ENCODE results near the gene SPCS1. TPM values are rescaled to one million over a fixed set of nuclear protein-coding genes. Genes with fewer than 3 reads are reported as not detected.

SPCS1 gene
- total RNA-seq, 1 experiment from 2014 or later: 81.1 TPM

GRCh38 chr3:52743152-52743551 lies 37.2 kb downstream of the SPCS1 start:
- BruUV-seq (replicated peaks): no TSS peak
- Histone ChIP-seq H3K27me3 (replicated peaks; ENCODE audit: insufficient read depth, low read depth, low read length, poor library complexity) (no peaks in the 10 kb centered on the region), H3K9me3 (ENCODE audit: low read depth, low read length, poor library complexity, severe bottlenecking) (no peaks in the 10 kb centered on the region), H3K4me3 (ENCODE audit: low read depth, low read length, poor library complexity, severe bottlenecking) (no peak overlapping the region), H3K4me1 (ENCODE audit: insufficient read depth, low read length, poor library complexity, severe bottlenecking) (no peaks in the 10 kb centered on the region), H3K27ac (ENCODE audit: low read depth, low read length, poor library complexity, severe bottlenecking) (no peak overlapping the region), H3K36me3 (ENCODE audit: insufficient read depth, low read length, poor library complexity, severe bottlenecking) (peaks cover 13% of the 10 kb centered on the region)
- ChIA-PET POLR2A (ENCODE audit: low non-redundant PET) (no interaction called here), CTCF (no interaction called here)
- no peak for DNase-seq (ENCODE audit: low spot score)
- intact Hi-C loops (cut with micrococcal nuclease; ENCODE audit: unreplicated experiment): no loop called here
- TF ChIP-seq EZH2 (IDR thresholded peaks at IDR 0.05; ENCODE audit: borderline replicate concordance, low read depth, low read length, poor library complexity, severe bottlenecking): no peak
- TF ChIP-seq, protein P1, sequence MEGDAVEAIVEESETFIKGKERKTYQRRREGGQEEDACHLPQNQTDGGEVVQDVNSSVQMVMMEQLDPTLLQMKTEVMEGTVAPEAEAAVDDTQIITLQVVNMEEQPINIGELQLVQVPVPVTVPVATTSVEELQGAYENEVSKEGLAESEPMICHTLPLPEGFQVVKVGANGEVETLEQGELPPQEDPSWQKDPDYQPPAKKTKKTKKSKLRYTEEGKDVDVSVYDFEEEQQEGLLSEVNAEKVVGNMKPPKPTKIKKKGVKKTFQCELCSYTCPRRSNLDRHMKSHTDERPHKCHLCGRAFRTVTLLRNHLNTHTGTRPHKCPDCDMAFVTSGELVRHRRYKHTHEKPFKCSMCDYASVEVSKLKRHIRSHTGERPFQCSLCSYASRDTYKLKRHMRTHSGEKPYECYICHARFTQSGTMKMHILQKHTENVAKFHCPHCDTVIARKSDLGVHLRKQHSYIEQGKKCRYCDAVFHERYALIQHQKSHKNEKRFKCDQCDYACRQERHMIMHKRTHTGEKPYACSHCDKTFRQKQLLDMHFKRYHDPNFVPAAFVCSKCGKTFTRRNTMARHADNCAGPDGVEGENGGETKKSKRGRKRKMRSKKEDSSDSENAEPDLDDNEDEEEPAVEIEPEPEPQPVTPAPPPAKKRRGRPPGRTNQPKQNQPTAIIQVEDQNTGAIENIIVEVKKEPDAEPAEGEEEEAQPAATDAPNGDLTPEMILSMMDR (conservative IDR thresholded peaks at IDR 0.05; ENCODE audit: low read depth, low read length): no peak

- Histone ChIP-seq H3K4me3 (ENCODE audit: low read depth, low read length, poor library complexity, severe bottlenecking) (no peak overlapping the region), H3K4me1 (ENCODE audit: insufficient read depth, low read length, poor library complexity, severe bottlenecking) (no peaks in the 10 kb centered on the region), H3K27ac (ENCODE audit: low read depth, low read length, poor library complexity, severe bottlenecking) (no peak overlapping the region), H3K27me3 (replicated peaks; ENCODE audit: insufficient read depth, low read depth, low read length, poor library complexity) (no peaks in the 10 kb centered on the region), H3K9me3 (ENCODE audit: low read depth, low read length, poor library complexity, severe bottlenecking) (no peaks in the 10 kb centered on the region), H3K36me3 (ENCODE audit: insufficient read depth, low read length, poor library complexity, severe bottlenecking) (peaks cover 16% of the 10 kb centered on the region)
- no peak for DNase-seq (ENCODE audit: low spot score)
- intact Hi-C loops (cut with micrococcal nuclease; ENCODE audit: unreplicated experiment): no loop called here
- no peak for TF ChIP-seq EZH2 (IDR thresholded peaks at IDR 0.05; ENCODE audit: borderline replicate concordance, low read depth, low read length, poor library complexity, severe bottlenecking)
- TF ChIP-seq, protein P1 (conservative IDR thresholded peaks at IDR 0.05; ENCODE audit: low read depth, low read length): no peak
- CTCF ChIA-PET: no interaction called here
- POLR2A ChIA-PET (ENCODE audit: low non-redundant PET): no interaction called here
- BruUV-seq (replicated peaks): no TSS peak
Observed at GRCh38 chr3:52743721-52744120, 37.8 kb downstream of the SPCS1 start.

DNA sequence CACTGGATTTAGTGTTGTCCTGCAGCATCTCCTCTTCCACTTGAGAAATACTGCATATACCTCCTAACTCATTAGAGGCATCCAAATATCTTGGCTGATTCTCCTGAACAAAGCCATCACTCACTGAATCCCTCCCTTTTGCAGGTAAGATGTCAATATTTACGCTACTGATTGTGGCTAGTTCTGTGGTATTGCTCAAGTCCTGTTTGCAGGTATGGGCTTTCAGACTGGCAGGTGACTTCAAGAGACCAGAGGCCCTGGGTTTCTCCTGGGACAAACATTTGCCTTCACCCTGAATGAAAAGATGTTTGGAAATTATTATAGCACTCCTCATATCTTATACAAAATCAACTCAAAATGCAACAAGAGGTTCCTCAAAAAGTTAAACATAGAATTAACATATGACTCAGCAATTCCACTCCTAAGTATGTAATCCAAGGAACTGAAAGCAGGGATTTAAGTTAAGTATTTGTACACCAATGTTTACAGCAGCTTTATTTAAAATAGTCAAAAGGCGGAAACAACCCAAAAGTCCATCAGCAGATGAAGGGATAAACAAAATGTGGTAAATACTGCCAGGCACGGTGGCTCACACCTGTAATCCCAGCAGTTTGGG lies 46.2 kb downstream of the SPCS1 start:
- intact Hi-C loops (cut with micrococcal nuclease; ENCODE audit: unreplicated experiment): no loop called here
- H3K9me3 ChIP-seq (ENCODE audit: low read depth, low read length, poor library complexity, severe bottlenecking): no peaks in the 10 kb centered on the region
- DNase-seq (ENCODE audit: low spot score): no peak
- H3K27me3 ChIP-seq (replicated peaks; ENCODE audit: insufficient read depth, low read depth, low read length, poor library complexity): no peaks in the 10 kb centered on the region
- H3K36me3 ChIP-seq (ENCODE audit: insufficient read depth, low read length, poor library complexity, severe bottlenecking): peaks cover 11% of the 10 kb centered on the region
- BruUV-seq (replicated peaks): no TSS peak
- no peak overlapping the region for H3K27ac ChIP-seq (ENCODE audit: low read depth, low read length, poor library complexity, severe bottlenecking)
- H3K4me1 ChIP-seq (ENCODE audit: insufficient read depth, low read length, poor library complexity, severe bottlenecking): no peaks in the 10 kb centered on the region
- H3K4me3 ChIP-seq (ENCODE audit: low read depth, low read length, poor library complexity, severe bottlenecking): no peak overlapping the region
- CTCF ChIA-PET: no interaction called here
- TF ChIP-seq EZH2 (IDR thresholded peaks at IDR 0.05; ENCODE audit: borderline replicate concordance, low read depth, low read length, poor library complexity, severe bottlenecking): no peak
- TF ChIP-seq, protein P1 (conservative IDR thresholded peaks at IDR 0.05; ENCODE audit: low read depth, low read length): no peak
- POLR2A ChIA-PET (ENCODE audit: low non-redundant PET): no interaction called here
